HG03139 (cell line): ENCODE measurements around the gene ICAM1.

ENCODE experiments used
- ATAC-seq: cut with Tn5 transposase; IDR thresholded peaks from one replicate; pipeline ENCODE4 v1.9.1; 2021; ENCODE audit not compliant: unreplicated experiment

Gene ICAM1

DNA sequence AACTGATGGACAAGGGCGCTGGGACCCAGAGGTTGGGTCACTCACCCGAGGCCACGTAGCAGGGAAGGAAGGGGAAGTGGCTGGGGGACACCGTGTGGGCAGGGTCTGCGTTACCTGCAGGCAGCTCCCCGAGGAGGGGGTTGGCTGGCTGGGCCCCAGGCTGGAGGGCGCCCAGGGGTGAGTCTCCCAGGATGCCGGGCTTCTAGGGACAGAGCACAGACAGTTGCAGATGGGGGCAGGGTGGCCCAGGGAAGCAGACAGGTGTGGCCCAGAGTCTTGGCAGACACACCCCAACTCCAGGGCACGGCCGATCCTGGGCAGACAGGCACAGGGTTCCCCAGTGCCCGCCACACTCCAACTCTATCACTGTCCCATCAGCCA lies 50.5 kb downstream of the ICAM1 start:
- no peak for ATAC-seq

DNA sequence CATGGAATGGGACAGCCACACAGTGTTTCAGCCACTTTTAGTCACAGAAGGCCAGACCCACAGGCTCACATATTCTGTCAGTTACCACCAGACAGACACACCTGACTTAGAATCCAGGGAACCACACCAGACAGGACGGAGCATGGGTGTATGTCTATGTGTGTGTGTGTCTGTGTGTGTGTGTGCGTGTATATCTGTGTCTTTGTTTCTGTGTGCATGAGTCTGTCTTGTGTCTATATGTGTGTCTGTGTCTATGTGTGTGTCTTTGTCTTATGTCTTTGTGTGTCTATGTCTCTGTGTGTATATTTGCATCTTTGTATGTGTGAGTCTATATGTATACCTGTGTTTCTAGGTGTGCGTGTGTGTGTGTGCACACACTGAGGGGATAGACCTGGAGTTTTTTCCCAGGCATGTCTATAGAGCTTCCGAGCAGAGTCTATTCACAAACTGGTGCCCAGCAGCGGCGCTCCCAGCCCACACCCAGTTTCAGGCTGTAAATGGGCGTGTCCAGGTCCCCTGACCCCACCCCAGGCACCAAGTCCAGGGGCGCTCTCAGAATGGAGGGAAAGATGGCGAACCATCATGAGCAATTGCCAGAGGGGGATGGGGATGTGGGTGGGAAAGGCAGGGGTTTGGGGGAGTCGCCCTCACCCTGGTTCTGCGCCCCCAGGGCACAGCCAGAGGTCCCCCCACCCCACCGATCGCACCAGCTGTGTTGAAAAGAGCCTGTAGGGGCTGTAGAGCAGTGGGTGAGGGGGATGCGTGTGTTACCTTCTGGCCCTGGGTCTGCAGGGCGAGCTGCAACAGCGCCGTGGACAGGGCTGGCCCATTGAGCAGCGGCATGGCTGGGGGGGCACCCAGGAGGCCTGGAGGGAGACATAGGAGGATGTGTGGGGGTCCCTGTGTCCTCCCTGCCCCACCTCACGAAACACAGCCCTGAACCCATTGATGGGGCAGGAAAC lies 51.2 kb downstream of the ICAM1 start:
- no peak for ATAC-seq

GRCh38 chr19:10325732-10326131 lies 54.8 kb downstream of the ICAM1 start:
- no peak for ATAC-seq

DNA sequence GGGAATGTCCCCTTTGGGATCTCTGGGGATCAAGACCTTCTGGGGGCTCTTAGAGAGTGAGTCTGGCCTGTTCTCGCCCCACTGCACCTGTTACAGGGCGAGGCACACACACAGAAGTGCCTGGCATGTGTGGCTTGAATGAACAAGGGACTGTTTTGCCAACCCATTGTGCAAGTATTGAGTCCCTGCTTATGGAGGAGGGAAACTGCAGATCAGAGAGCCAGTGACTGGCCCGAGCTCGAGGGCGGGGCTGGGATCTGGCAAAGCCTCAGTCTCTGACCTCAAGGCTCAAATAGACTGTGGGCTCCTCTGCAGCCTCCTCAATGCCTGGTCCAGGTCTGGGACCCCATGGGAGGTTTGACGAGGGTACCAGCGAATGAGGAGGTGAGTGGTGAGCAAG lies 56.9 kb downstream of the ICAM1 start:
- ATAC-seq: no peak

GRCh38 chr19:10328558-10329429 lies 57.9 kb downstream of the ICAM1 start:
- ATAC-seq: no peak

- no peak for ATAC-seq
These were observed 58.6 kb downstream of the ICAM1 start for GRCh38 chr19:10329555-10329954.

GRCh38 chr19:10332158-10332964 lies 61.4 kb downstream of the ICAM1 start:
- ATAC-seq: no peak

DNA sequence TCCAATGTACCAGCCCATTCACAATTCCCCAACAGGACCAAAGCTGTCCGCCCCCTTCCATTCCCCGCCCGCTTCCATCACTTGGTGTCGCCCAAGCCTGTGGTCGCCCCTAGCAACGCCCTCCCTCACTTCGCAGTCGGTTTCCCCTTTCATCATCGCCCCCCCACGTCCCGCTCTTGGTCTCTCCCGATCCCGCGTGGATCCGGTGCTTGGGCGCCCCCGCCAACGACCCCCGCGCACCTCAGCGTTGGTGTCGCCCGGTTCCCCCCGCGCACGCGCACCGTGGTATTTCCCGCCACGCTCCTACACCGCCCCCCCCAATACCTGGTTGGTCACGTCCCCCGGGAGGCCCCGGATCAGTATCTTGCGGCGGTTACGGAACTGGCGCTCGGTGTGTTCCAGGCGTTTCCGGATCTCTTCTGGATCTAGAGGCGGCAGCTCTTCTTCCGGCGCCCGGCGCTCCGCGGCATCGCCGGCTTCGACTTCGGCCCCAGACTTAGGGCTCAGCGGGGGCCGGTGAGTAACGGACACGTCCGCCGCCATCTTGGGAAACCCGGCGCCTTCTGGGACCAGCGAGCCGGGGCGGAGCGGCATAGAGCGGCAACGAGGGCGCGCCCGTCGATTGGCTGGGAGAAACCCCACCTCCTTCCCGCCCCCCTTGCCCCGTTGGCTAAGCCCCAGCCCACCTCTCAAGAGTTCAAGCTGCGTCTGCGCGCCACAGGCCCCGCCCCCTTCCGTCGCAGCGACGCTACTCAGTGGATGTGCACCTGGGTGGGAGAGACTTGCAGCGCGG lies 62.2 kb downstream of the ICAM1 start, which contains the start of gene RAVER1:
Gene RAVER1 (minus strand): TSS at position 565 of the 793 bp plus-strand sequence. CDS start 22 bp downstream, at position 543.
- ATAC-seq: peak; percentile 82

GRCh38 chr19:10333758-10334587 lies 63.1 kb downstream of the ICAM1 start:
- no peak for ATAC-seq

DNA sequence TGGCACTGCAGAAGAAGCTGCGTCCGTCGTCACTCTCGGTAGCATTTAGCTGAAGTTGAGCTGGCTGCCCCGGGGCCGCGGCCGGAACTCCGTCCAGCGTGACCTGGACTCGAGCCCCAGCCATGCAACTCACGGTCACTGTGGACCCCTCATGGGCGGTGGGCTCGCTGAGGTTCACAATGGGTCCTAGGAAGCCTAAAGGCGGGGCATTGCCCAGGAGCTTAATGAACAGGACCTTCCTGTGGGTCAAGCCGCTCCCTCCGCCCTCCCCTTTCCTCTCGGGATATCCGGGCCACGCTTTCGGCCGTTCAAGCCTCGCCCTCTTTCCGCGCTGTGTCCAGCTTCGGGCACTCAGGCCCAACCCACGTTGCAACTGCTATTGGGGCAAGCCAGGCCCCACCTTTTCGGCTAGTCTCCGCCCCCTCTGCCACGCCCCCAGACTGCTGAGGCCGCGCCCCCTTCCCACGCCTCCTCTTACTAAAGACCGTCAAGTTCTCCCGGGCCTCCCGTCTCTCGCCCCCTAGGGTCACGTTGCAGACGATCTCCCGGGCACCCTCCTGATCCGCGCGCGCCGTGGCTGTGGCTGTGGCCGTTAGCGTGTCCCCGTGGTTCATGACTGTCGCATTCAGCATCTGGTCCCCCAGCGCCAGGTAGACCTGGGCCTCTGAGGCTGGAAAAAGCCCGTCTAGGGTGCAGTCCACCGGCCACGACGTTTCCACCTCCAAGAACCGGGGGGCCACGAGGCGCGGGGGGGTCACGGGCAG lies 63.9 kb downstream of the ICAM1 start:
- no peak for ATAC-seq

- ATAC-seq: no peak
These were observed 64.5 kb downstream of the ICAM1 start for GRCh38 chr19:10335352-10335985.
